ENCODE data around the gene PYGM. TPM values are rescaled to one million over a fixed set of nuclear protein-coding genes. Genes with fewer than 3 reads are reported as not detected.

PYGM gene
- total and polyA plus RNA-seq, 2 of the 13 experiments (the other 11 are each of a cell fraction or from before 2014, with no cell fraction given) = 0.11 to 0.12 TPM

GRCh38 chr11:64697663-64698375, 62.0 kb downstream of the PYGM start:
- Histone ChIP-seq H3K79me2 (ENCODE audit: insufficient read depth, low read length) (no peaks in the 10 kb centered on the region), H3K36me3 (replicated peaks in 1 of 2; ENCODE audit: control insufficient read depth in 1 of 2, insufficient read depth in 2 of 2, low read length in 2 of 2) (no peaks in the 10 kb centered on the region), H3K9me3 (ENCODE audit: low read length) (no peaks in the 10 kb centered on the region), H3K9ac (ENCODE audit: insufficient read depth, low read depth, low read length) (no peak overlapping the region), H3K4me2 (ENCODE audit: low read depth, low read length) (no peak overlapping the region), H3K4me3 (replicated peaks in 1 of 3; ENCODE audit: insufficient read depth in 1 of 3, low read depth in 2 of 3, low read length in 3 of 3) (no peak overlapping the region), H3K27ac (ENCODE audit: extremely low read length, insufficient read depth, low read length) (no peak overlapping the region), H4K20me1 (ENCODE audit: insufficient read depth, low read length) (no peaks in the 10 kb centered on the region), H3K27me3 (ENCODE audit: control insufficient read depth in 1 of 2, insufficient read depth in 2 of 2, low read length in 2 of 2) (peaks cover 6 to 69% of the 10 kb centered on the region in 2 experiments), H2AFZ (ENCODE audit: low read length) (no peak overlapping the region), H3K4me1 (ENCODE audit: insufficient read depth, low read length) (no peaks in the 10 kb centered on the region)
- no peak for DNase-seq (ENCODE audit: low spot score)
- POLR2A ChIA-PET = no interaction called here
- 3% methylated on average over 6 of the region's 7 CpGs for WGBS (ENCODE audit: low lambda C conversion rate)
- BruUV-seq (replicated peaks) = no TSS peak
- intact Hi-C loops (cut with micrococcal nuclease; ENCODE audit: unreplicated experiment) = no loop called here
- ATAC-seq = no peak
- no peak for FAIRE-seq
- in situ Hi-C loops (cut with HindIII; ENCODE audit: extremely low pct_ligation_motif_present, low pct_unique_long_range_greater_than_20kb) = no loop called here
- CTCF ChIA-PET (ENCODE audit: low intra/inter-chr PET ratio, low total read pairs) = no interaction called here
- TF ChIP-seq GATAD1 (CRISPR knock-in tag; IDR thresholded peaks at IDR 0.05) (no peak), ZNF615 (CRISPR knock-in tag; IDR thresholded peaks at IDR 0.05; ENCODE audit: borderline replicate concordance) (no peak), NPAS2 (CRISPR knock-in tag; IDR thresholded peaks at IDR 0.05; ENCODE audit: borderline replicate concordance) (no peak), NCOA2 (CRISPR knock-in tag; IDR thresholded peaks at IDR 0.05) (no peak), ZNF484 (CRISPR knock-in tag; IDR thresholded peaks at IDR 0.05; ENCODE audit: borderline replicate concordance, low read depth) (no peak), POLR2G (IDR thresholded peaks at IDR 0.05; ENCODE audit: low read depth, low read length) (no peak), E2F2 (CRISPR knock-in tag; IDR thresholded peaks at IDR 0.05; ENCODE audit: borderline replicate concordance) (no peak), MEIS1 (CRISPR knock-in tag; IDR thresholded peaks at IDR 0.05; ENCODE audit: borderline replicate concordance) (no peak), RORA (CRISPR knock-in tag; IDR thresholded peaks at IDR 0.05) (no peak), HNRNPL (IDR thresholded peaks at IDR 0.05; ENCODE audit: low read depth, low read length) (no peak), JARID2 (CRISPR knock-in tag; IDR thresholded peaks at IDR 0.05; ENCODE audit: insufficient replicate concordance) (no peak), U2AF2 (IDR thresholded peaks at IDR 0.05; ENCODE audit: low read depth, low read length) (no peak), FLYWCH1 (CRISPR knock-in tag; IDR thresholded peaks at IDR 0.05) (no peak)
- TF ChIP-seq, protein P1, sequence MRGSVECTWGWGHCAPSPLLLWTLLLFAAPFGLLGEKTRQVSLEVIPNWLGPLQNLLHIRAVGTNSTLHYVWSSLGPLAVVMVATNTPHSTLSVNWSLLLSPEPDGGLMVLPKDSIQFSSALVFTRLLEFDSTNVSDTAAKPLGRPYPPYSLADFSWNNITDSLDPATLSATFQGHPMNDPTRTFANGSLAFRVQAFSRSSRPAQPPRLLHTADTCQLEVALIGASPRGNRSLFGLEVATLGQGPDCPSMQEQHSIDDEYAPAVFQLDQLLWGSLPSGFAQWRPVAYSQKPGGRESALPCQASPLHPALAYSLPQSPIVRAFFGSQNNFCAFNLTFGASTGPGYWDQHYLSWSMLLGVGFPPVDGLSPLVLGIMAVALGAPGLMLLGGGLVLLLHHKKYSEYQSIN (CRISPR knock-in tag; IDR thresholded peaks at IDR 0.05; ENCODE audit: borderline replicate concordance) = no peak
- TF ChIP-seq, protein P2, sequence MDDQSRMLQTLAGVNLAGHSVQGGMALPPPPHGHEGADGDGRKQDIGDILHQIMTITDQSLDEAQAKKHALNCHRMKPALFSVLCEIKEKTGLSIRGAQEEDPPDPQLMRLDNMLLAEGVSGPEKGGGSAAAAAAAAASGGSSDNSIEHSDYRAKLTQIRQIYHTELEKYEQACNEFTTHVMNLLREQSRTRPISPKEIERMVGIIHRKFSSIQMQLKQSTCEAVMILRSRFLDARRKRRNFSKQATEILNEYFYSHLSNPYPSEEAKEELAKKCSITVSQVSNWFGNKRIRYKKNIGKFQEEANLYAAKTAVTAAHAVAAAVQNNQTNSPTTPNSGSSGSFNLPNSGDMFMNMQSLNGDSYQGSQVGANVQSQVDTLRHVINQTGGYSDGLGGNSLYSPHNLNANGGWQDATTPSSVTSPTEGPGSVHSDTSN (CRISPR knock-in tag; IDR thresholded peaks at IDR 0.05; ENCODE audit: borderline replicate concordance) = no peak

Data from HepG2 (cell line).